Lower leg skin (tissue), 4 donors: ENCODE measurements around the gene PES1. TPM values are rescaled to one million over a fixed set of nuclear protein-coding genes. Genes with fewer than 3 reads are reported as not detected.

Experiments
- DNase-seq, 2 donors: peaks; one replicate each; pipeline ENCODE4 v3.0.0-alpha.2; 2019; ENCODE audit warnings: low spot score in 2 of 2
- H3K4me3 ChIP-seq: fragments of 200-600 bp; sonication (generic); 2 replicates; pipeline ENCODE4 v1.5.1; 2017; ENCODE audit warnings: mild to moderate bottlenecking, low read depth; ENCODE audit not compliant: poor library complexity, severe bottlenecking
- CTCF ChIP-seq, 3 donors: fragments of 450-650 bp; IDR thresholded peaks; one replicate each; pipeline ENCODE4 v1.5.1; 2016; ENCODE audit warnings: antibody characterized with exemption in 3 of 3, mild to moderate bottlenecking in 3 of 3, moderate library complexity in 2 of 3
- POLR2A ChIP-seq, 2 donors: fragments of 450-650 bp; IDR thresholded peaks; one replicate each; pipeline ENCODE4 v1.6.1; 2016 to 2017; ENCODE audit warnings: antibody characterized with exemption in 2 of 2, mild to moderate bottlenecking in 1 of 2, moderate library complexity in 1 of 2
- WGBS, 2 donors: methylation state at CpG; one replicate each; pipeline ENCODE4 v1.1.5; 2018; 5-methylcytosine and 5-hydroxymethylcytosine counted together
- intact Hi-C: fragments of 100-400 bp; cut with DNase I; formaldehyde crosslinking; loops from one replicate; pipeline ENCODE4 v1.15.0; 2023; ENCODE audit warnings: low total_unique reads
- total RNA-seq, 4 donors: library from RNA; depleted of rRNA; stranded (reverse); fragments of >200 nt; gene quantifications; one replicate each; pipeline ENCODE4 v1.1.0, GENCODE V29; 2016

Gene PES1
- total RNA-seq, 4 donors from 2014 or later: 43.1 to 55.6 (median 49.1) TPM

GRCh38 chr22:30531651-30532608, 59.8 kb downstream of the PES1 start:
- TF ChIP-seq POLR2A (IDR thresholded peaks at IDR 0.05): no peak
- TF ChIP-seq CTCF (IDR thresholded peaks at IDR 0.05): no peak
- no peak overlapping the region for H3K4me3 ChIP-seq
- intact Hi-C loops: no loop called here
- no peak for DNase-seq
- WGBS, 2 donors: 87 to 88% methylated on average over 16 to 17 of the region's 17 CpGs

GRCh38 chr22:30526656-30527055, 65.1 kb downstream of the PES1 start:
- no peak for TF ChIP-seq CTCF (IDR thresholded peaks at IDR 0.05)
- no peak for TF ChIP-seq POLR2A (IDR thresholded peaks at IDR 0.05)
- 78 to 89% methylated on average over 4 of the region's 4 CpGs for WGBS, 2 donors
- no peak overlapping the region for H3K4me3 ChIP-seq
- no peak for DNase-seq
- intact Hi-C loops: no loop called here

Other genes starting within 250 kb of the PES1 start
- 100 to 1,000 TPM in 2 of 4 donors, 10 to 100 TPM in 2; 72.4 to 169 (median 114) TPM for gene SF3A1, start 235.0 kb downstream of the PES1 start, total RNA-seq
- 1 to 10 TPM in 3 of 4 donors, under 1 TPM in 1; 0.17 to 4.5 (median 2.7) TPM for gene CCDC157, start 234.9 kb downstream of the PES1 start, total RNA-seq
- 1 to 10 TPM; 6.9 to 7.8 (median 7.3) TPM for gene RNF215, start 204.5 kb downstream of the PES1 start, total RNA-seq
- gene SEC14L2, start 194.9 kb downstream of the PES1 start, total RNA-seq: 10 to 100 TPM in 2 of 4 donors, 1 to 10 TPM in 2; 3.6 to 18.8 (median 13.3) TPM
- gene MTFP1, start 166.1 kb downstream of the PES1 start, total RNA-seq: 10 to 100 TPM in 1 of 4 donors, 1 to 10 TPM in 3; 5.2 to 13.3 (median 8.7) TPM
- under 1 TPM in 1 of 4 donors, not detected in 3; 0.25 TPM for gene SEC14L3, start 119.9 kb downstream of the PES1 start, total RNA-seq
- 1 to 10 TPM in 2 of 4 donors, under 1 TPM in 1, not detected in 1; 0.08 to 2.6 (median 1.4) TPM for gene SEC14L4, start 86.2 kb downstream of the PES1 start, total RNA-seq
- gene SEC14L6, start 45.2 kb downstream of the PES1 start, total RNA-seq: 10 to 100 TPM in 3 of 4 donors, 1 to 10 TPM in 1; 7.7 to 72.1 (median 45.0) TPM
- 1 to 10 TPM in 3 of 4 donors, under 1 TPM in 1; 0.61 to 6.4 (median 1.9) TPM for gene GAL3ST1, start 17.2 kb downstream of the PES1 start, total RNA-seq
- gene TCN2, start 15.3 kb upstream of the PES1 start, total RNA-seq: 10 to 100 TPM in 3 of 4 donors, 1 to 10 TPM in 1; 9.9 to 20.2 (median 14.8) TPM
- gene SLC35E4, start 43.9 kb upstream of the PES1 start, total RNA-seq: 10 to 100 TPM; 14.6 to 22.2 (median 18.6) TPM
- 10 to 100 TPM in 1 of 4 donors, 1 to 10 TPM in 3; 6.2 to 10.6 (median 8.2) TPM for gene DUSP18, start 76.0 kb upstream of the PES1 start, total RNA-seq
- 10 to 100 TPM in 2 of 4 donors, 1 to 10 TPM in 2; 7.2 to 13.3 (median 10.0) TPM for gene OSBP2, start 103.0 kb upstream of the PES1 start, total RNA-seq